ENCODE data around the gene TREM1.

Gene TREM1

GRCh38 chr6:41294214-41294872 is 7.9 kb upstream of the TREM1 start:
- FAIRE-seq = no peak

GRCh38 chr6:41291717-41292116 is 5.2 kb upstream of the TREM1 start:
- no peak for FAIRE-seq

- FAIRE-seq = no peak
These were observed 3.3 kb upstream of the TREM1 start for GRCh38 chr6:41289815-41290214.

- no peak for FAIRE-seq
These were observed 2.3 kb upstream of the TREM1 start for GRCh38 chr6:41288754-41289129.

- no peak for FAIRE-seq
These were observed 1.7 kb upstream of the TREM1 start for GRCh38 chr6:41288030-41288753.

GRCh38 chr6:41284726-41285125 is 1.8 kb downstream of the TREM1 start:
- FAIRE-seq = no peak

GRCh38 chr6:41283600-41283999 is 2.9 kb downstream of the TREM1 start:
- no peak for FAIRE-seq

- no peak for FAIRE-seq
These were observed 6.0 kb downstream of the TREM1 start for GRCh38 chr6:41280381-41281057.

GRCh38 chr6:41278699-41279405 is 7.6 kb downstream of the TREM1 start:
- no peak for FAIRE-seq

GRCh38 chr6:41277605-41278004 is 8.9 kb downstream of the TREM1 start:
- FAIRE-seq = no peak

GRCh38 chr6:41275489-41275888 is 11.0 kb downstream of the TREM1 start:
- FAIRE-seq = no peak

GRCh38 chr6:41274256-41274655 is 12.2 kb downstream of the TREM1 start:
- no peak for FAIRE-seq

GRCh38 chr6:41273714-41274113 is 12.8 kb downstream of the TREM1 start:
- FAIRE-seq = no peak

GRCh38 chr6:41272591-41273240 is 13.8 kb downstream of the TREM1 start:
- FAIRE-seq = no peak

- no peak for FAIRE-seq
These were observed 14.5 kb downstream of the TREM1 start for GRCh38 chr6:41271901-41272395.

GRCh38 chr6:41269716-41270115 is 16.8 kb downstream of the TREM1 start:
- FAIRE-seq = no peak

GRCh38 chr6:41269166-41269565 is 17.3 kb downstream of the TREM1 start:
- FAIRE-seq = no peak

- no peak for FAIRE-seq
These were observed 18.0 kb downstream of the TREM1 start for GRCh38 chr6:41268478-41268877.

- no peak for FAIRE-seq
These were observed 19.9 kb downstream of the TREM1 start for GRCh38 chr6:41266541-41266940.

- FAIRE-seq = no peak
These were observed 23.2 kb downstream of the TREM1 start for GRCh38 chr6:41263267-41263666.

GRCh38 chr6:41262401-41262800 is 24.1 kb downstream of the TREM1 start:
- FAIRE-seq = no peak

GRCh38 chr6:41258196-41258493 is 28.3 kb downstream of the TREM1 start:
- no peak for FAIRE-seq
